Naive thymus-derived CD4-positive, alpha-beta T cell (primary cell): Measurements from ENCODE around the gene IPCEF1. TPM values are rescaled to one million over a fixed set of nuclear protein-coding genes. Genes with fewer than 3 reads are reported as not detected.
"Not testable (repeated sequence)": the region's sequence is repeated elsewhere in the genome, so short reads cannot be mapped to it uniquely, and the experiment has no call there.

Source experiments
- ATAC-seq: fragments of 150-1000 bp; cut with Tn5 transposase; 2 replicates; pipeline ENCODE4 v1.10.0; 2021; ENCODE audit warnings: mild to moderate bottlenecking, moderate library complexity
- CTCF ChIA-PET: fragments of 350-600 bp; sonication (Branson Sonifier 250); formaldehyde crosslinking; loops from one replicate; lab custom pipeline; 2021; ENCODE audit warnings: antibody characterized with exemption; lab: Charles Lee
- POLR2A ChIA-PET: fragments of 350-600 bp; sonication (Branson Sonifier 250); formaldehyde crosslinking; loops from one replicate; lab custom pipeline; 2021; ENCODE audit warnings: antibody characterized with exemption, inconsistent platforms; lab: Charles Lee
- DNase-seq, 9 donors: peaks; one replicate each; pipeline versions ENCODE4 v3.0.0 to v3.0.0-alpha.2; 2020 to 2022; ENCODE audit warnings: mixed read lengths in 1 of 9
- H3K27ac ChIP-seq: one replicate; pipeline ENCODE4 v1.7.0; 2013; ENCODE audit warnings: mild to moderate bottlenecking, low read depth, low read length, moderate library complexity
- H3K27me3 ChIP-seq, 2 donors: one replicate each; pipeline ENCODE4 v1.7.0; 2013; ENCODE audit warnings: low read length in 2 of 2, mild to moderate bottlenecking in 2 of 2, moderate library complexity in 2 of 2; ENCODE audit not compliant: control insufficient read depth in 2 of 2, insufficient read depth in 2 of 2
- H3K36me3 ChIP-seq, 3 experiments: 1 replicate in 2 of 3; 2 replicates in 1 of 3; pipeline ENCODE4 v1.7.0; 2013; ENCODE audit warnings: low read length in 3 of 3, mild to moderate bottlenecking in 3 of 3, moderate library complexity in 1 of 3; ENCODE audit not compliant: insufficient read depth in 3 of 3, control insufficient read depth in 2 of 3
- H3K4me1 ChIP-seq, 2 donors: one replicate each; pipeline ENCODE4 v1.7.0; 2013; ENCODE audit warnings: low read length in 2 of 2, mild to moderate bottlenecking in 2 of 2, moderate library complexity in 1 of 2; ENCODE audit not compliant: control insufficient read depth in 2 of 2, insufficient read depth in 2 of 2
- H3K4me3 ChIP-seq: 2 replicates; pipeline ENCODE4 v1.7.0; 2013; ENCODE audit warnings: mild to moderate bottlenecking, low read length
- H3K9me3 ChIP-seq, 3 experiments: 1 replicate in 2 of 3; 2 replicates in 1 of 3; pipeline ENCODE4 v1.7.0; 2013; ENCODE audit warnings: low read length in 3 of 3; ENCODE audit not compliant: control insufficient read depth in 2 of 3
- H3K27ac Mint-ChIP-seq, 9 donors: one replicate each; pipeline ENCODE4 v1.8.0; 2020 to 2022; ENCODE audit warnings: mixed read lengths in 9 of 9, mild to moderate bottlenecking in 8 of 9, moderate library complexity in 5 of 9, inconsistent platforms in 2 of 9
- H3K27me3 Mint-ChIP-seq, 5 donors: one replicate each; pipeline ENCODE4 v1.8.0; 2021 to 2022; ENCODE audit warnings: mixed read lengths in 5 of 5, mild to moderate bottlenecking in 1 of 5
- H3K36me3 Mint-ChIP-seq, 5 donors: one replicate each; pipeline ENCODE4 v1.8.0; 2020 to 2022; ENCODE audit warnings: mixed read lengths in 5 of 5, mild to moderate bottlenecking in 3 of 5, inconsistent platforms in 1 of 5
- H3K4me1 Mint-ChIP-seq, 7 donors: one replicate each; pipeline ENCODE4 v1.8.0; 2020 to 2022; ENCODE audit warnings: mixed read lengths in 7 of 7, mild to moderate bottlenecking in 3 of 7, inconsistent platforms in 1 of 7
- H3K4me3 Mint-ChIP-seq, 10 donors: one replicate each; pipeline ENCODE4 v1.8.0; 2020 to 2022; ENCODE audit warnings: mild to moderate bottlenecking in 10 of 10, mixed read lengths in 10 of 10, moderate library complexity in 6 of 10, inconsistent platforms in 2 of 10
- H3K9me3 Mint-ChIP-seq, 11 donors: one replicate each; pipeline ENCODE4 v1.8.0; 2020 to 2022; ENCODE audit warnings: mixed read lengths in 11 of 11, mild to moderate bottlenecking in 4 of 11, inconsistent platforms in 1 of 11, moderate library complexity in 1 of 11
- intact Hi-C, 2 donors: fragments of 100-400 bp; cut with micrococcal nuclease; formaldehyde crosslinking; loops; one replicate each; pipeline ENCODE4 v1.15.1; 2023
- polyA plus RNA-seq, 2 donors: library from polyadenylated mRNA; unstranded; fragments of 300-500 nt; fragmentation: Illumina TruSeq; gene quantifications; one replicate each; pipeline ENCODE4 v1.2.3, GENCODE V29; 2021
- total RNA-seq, 6 experiments: library from RNA in 5 of 6; stranded (reverse) in 5 of 6; gene quantifications; 1 replicate in 5 of 6; 2 replicates in 1 of 6; pipeline ENCODE4 v1.2.3 and lab custom pipeline; 2021 to 2026

The IPCEF1 gene
- total and polyA plus RNA-seq, 7 experiments from 2014 or later = 12.0 to 122 (median 99.7) TPM

DNA sequence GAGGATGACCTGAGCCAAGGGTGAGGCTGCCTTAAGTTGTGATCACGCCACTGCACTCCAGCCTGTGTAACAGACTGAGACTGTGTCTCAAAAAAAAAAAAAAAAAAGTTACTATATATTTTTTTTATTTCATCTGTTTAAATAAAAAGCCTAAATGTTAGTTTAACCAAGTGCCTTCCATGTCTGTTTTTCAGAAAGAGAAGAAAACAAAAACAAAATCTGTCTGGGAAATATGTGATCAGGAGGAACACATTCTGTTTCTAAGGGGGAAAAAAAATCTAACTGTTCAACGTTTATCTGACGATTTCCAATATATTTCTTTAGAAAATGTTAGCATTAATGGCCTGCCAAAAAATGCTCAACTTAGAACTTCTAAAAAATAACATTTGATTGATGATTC lies 147.0 kb downstream of the IPCEF1 start:
- peaks cover 4 to 61% (median 16%) of the 10 kb centered on the region in 3 experiments for H3K36me3 ChIP-seq
- no peak overlapping the region for H3K4me3 Mint-ChIP-seq
- H3K27me3 Mint-ChIP-seq = no peaks in the 10 kb centered on the region
- peak overlapping the region in 2 of 9 donors; percentile 11 to 62 for H3K27ac Mint-ChIP-seq
- CTCF ChIA-PET = interaction anchor here (2.1 kb wide), 1 partner anchor 68 kb away, joined by 4 read pairs; no protein-coding TSS in a partner anchor
- no peak overlapping the region for H3K4me3 ChIP-seq
- no peaks in the 10 kb centered on the region for H3K27me3 ChIP-seq
- H3K9me3 ChIP-seq = no peaks in the 10 kb centered on the region
- peaks cover 21 to 79% (median 65%) of the 10 kb centered on the region in 5 donors for H3K36me3 Mint-ChIP-seq
- no peak overlapping the region for H3K27ac ChIP-seq
- H3K4me1 Mint-ChIP-seq = peaks cover 0 to 65% (median 46%) of the 10 kb centered on the region in 7 donors
- peaks cover 0 to 5% (median 0%) of the 10 kb centered on the region in 11 donors for H3K9me3 Mint-ChIP-seq
- ATAC-seq (no peak), DNase-seq (no peak)
- intact Hi-C loops = no loop called here
- H3K4me1 ChIP-seq = no peaks in the 10 kb centered on the region
- POLR2A ChIA-PET = interaction anchor here (0.8 to 1.2 kb wide), 2 partner anchors 11 to 12 kb away, joined by 3 to 4 read pairs; no protein-coding TSS in a partner anchor

- ATAC-seq (no peak), DNase-seq (no peak)
- peaks cover 31 to 83% (median 69%) of the 10 kb centered on the region in 5 donors for H3K36me3 Mint-ChIP-seq
- intact Hi-C loops = no loop called here
- no peak overlapping the region for H3K4me3 Mint-ChIP-seq
- H3K27me3 Mint-ChIP-seq = no peaks in the 10 kb centered on the region
- peaks cover 4 to 69% (median 56%) of the 10 kb centered on the region in 7 donors for H3K4me1 Mint-ChIP-seq
- no peak overlapping the region for H3K4me3 ChIP-seq
- H3K9me3 ChIP-seq = no peaks in the 10 kb centered on the region
- peak overlapping the region in 6 of 9 donors; percentile 16 to 77 (median 69) for H3K27ac Mint-ChIP-seq
- peaks cover 4 to 63% (median 13%) of the 10 kb centered on the region in 3 experiments for H3K36me3 ChIP-seq
- peaks cover 0 to 8% (median 0%) of the 10 kb centered on the region in 11 donors for H3K9me3 Mint-ChIP-seq
- no peaks in the 10 kb centered on the region for H3K4me1 ChIP-seq
- H3K27ac ChIP-seq = no peak overlapping the region
- H3K27me3 ChIP-seq = no peaks in the 10 kb centered on the region
- ChIA-PET CTCF (no interaction called here), POLR2A (interaction anchor here (0.6 to 1.2 kb wide), 2 partner anchors 10 to 21 kb away, joined by 3 read pairs; no protein-coding TSS in a partner anchor)
Measured at GRCh38 chr6:154206996-154207395, 149.6 kb downstream of the IPCEF1 start.

GRCh38 chr6:154206141-154206540 lies 150.5 kb downstream of the IPCEF1 start:
- DNase-seq (no peak), ATAC-seq (no peak)
- intact Hi-C loops = no loop called here
- Mint-ChIP-seq H3K27ac (peak overlapping the region in 4 of 9 donors; percentile 2 to 77 (median 75)), H3K4me1 (peaks cover 4 to 70% (median 64%) of the 10 kb centered on the region in 7 donors), H3K36me3 (peaks cover 40 to 85% (median 76%) of the 10 kb centered on the region in 5 donors), H3K4me3 (no peak overlapping the region), H3K9me3 (peaks cover 0 to 11% (median 0%) of the 10 kb centered on the region in 11 donors), H3K27me3 (no peaks in the 10 kb centered on the region)
- no peak overlapping the region for H3K4me3 ChIP-seq
- no peak overlapping the region for H3K27ac ChIP-seq
- no peaks in the 10 kb centered on the region for H3K9me3 ChIP-seq
- H3K27me3 ChIP-seq = no peaks in the 10 kb centered on the region
- CTCF ChIA-PET = interaction anchor here (1.6 kb wide), 1 partner anchor 70 kb away, joined by 3 read pairs; no protein-coding TSS in a partner anchor
- no peaks in the 10 kb centered on the region for H3K4me1 ChIP-seq
- peaks cover 9 to 67% (median 13%) of the 10 kb centered on the region in 3 experiments for H3K36me3 ChIP-seq
- POLR2A ChIA-PET = interaction anchor here (0.6 to 1.2 kb wide), 2 partner anchors 9 to 57 kb away, joined by 3 to 5 read pairs; no protein-coding TSS in a partner anchor

DNA sequence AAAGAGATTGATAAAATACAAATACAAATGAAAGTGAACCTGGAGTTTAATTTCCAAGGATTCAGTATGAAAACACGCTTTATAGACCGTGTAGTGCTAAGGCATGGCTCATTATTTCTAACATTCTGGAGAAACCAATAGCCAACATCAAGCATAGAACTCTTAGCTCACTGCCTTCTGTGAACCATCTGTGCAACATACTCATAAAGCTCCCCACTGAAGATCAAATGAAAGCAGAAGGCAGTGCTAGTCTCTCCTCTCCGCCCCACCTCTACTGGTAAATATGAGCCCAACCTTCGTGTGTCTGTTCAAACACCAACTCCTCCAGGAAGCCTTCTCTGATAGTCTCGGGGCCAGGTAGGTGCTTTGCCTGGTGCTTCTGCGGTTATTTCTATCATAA lies 153.6 kb downstream of the IPCEF1 start:
- Histone ChIP-seq H3K36me3 (peaks cover 7 to 86% (median 18%) of the 10 kb centered on the region in 3 experiments), H3K4me1 (peaks cover 0 to under 1% of the 10 kb centered on the region in 2 donors), H3K27ac (no peak overlapping the region), H3K27me3 (no peaks in the 10 kb centered on the region), H3K4me3 (no peak overlapping the region), H3K9me3 (no peaks in the 10 kb centered on the region)
- ChIA-PET CTCF (no interaction called here), POLR2A (no interaction called here)
- Mint-ChIP-seq H3K4me1 (peaks cover 7 to 91% (median 80%) of the 10 kb centered on the region in 7 donors), H3K36me3 (peaks cover 38 to 93% (median 82%) of the 10 kb centered on the region in 5 donors), H3K9me3 (peaks cover 0 to 9% (median 0%) of the 10 kb centered on the region in 11 donors), H3K4me3 (peak overlapping the region in 1 of 10 donors; percentile 17), H3K27me3 (no peaks in the 10 kb centered on the region), H3K27ac (peak overlapping the region in 8 of 9 donors; percentile 3 to 76 (median 48))
- no peak for ATAC-seq
- intact Hi-C loops = no loop called here
- no peak for DNase-seq

- CTCF ChIA-PET = no interaction called here
Measured at GRCh38 chr6:154202339-154202738, 154.3 kb downstream of the IPCEF1 start.

GRCh38 chr6:154201688-154202087 lies 154.9 kb downstream of the IPCEF1 start:
- POLR2A ChIA-PET = not testable (repeated sequence)

More at GRCh38 chr6:154202339-154202738, 154.3 kb downstream of the IPCEF1 start:
- DNase-seq (no peak), ATAC-seq (no peak)
- Mint-ChIP-seq H3K4me1 (peaks cover 12 to 91% (median 83%) of the 10 kb centered on the region in 7 donors), H3K36me3 (peaks cover 34 to 93% (median 76%) of the 10 kb centered on the region in 5 donors), H3K4me3 (no peak overlapping the region), H3K27ac (peak overlapping the region in 6 of 9 donors; percentile 10 to 69 (median 37)), H3K27me3 (no peaks in the 10 kb centered on the region), H3K9me3 (peaks cover 0 to 9% (median 0%) of the 10 kb centered on the region in 11 donors)
- intact Hi-C loops = no loop called here
- Histone ChIP-seq H3K27me3 (no peaks in the 10 kb centered on the region), H3K4me3 (no peak overlapping the region), H3K36me3 (peaks cover 7 to 82% (median 18%) of the 10 kb centered on the region in 3 experiments), H3K9me3 (no peaks in the 10 kb centered on the region), H3K27ac (no peak overlapping the region), H3K4me1 (peaks cover 0 to 7% of the 10 kb centered on the region in 2 donors)
- POLR2A ChIA-PET = no interaction called here

More at GRCh38 chr6:154201688-154202087, 154.9 kb downstream of the IPCEF1 start:
- ATAC-seq, H3K27me3 Mint-ChIP-seq, H3K4me1 ChIP-seq, DNase-seq, H3K27ac ChIP-seq, H3K9me3 ChIP-seq, H3K27me3 ChIP-seq, H3K4me3 ChIP-seq, intact Hi-C loops, CTCF ChIA-PET, H3K4me3 Mint-ChIP-seq, H3K9me3 Mint-ChIP-seq: not testable (repeated sequence)
- Mint-ChIP-seq H3K36me3 (peaks cover 30 to 88% (median 72%) of the 10 kb centered on the region in 5 donors), H3K4me1 (peaks cover 17 to 93% (median 85%) of the 10 kb centered on the region in 7 donors), H3K27ac (peak overlapping the region in 3 of 9 donors; percentile 15 to 65 (median 55))
- H3K36me3 ChIP-seq = peaks cover 7 to 75% (median 15%) of the 10 kb centered on the region in 3 experiments
